Measurements from ENCODE around the gene CGB5.

- TF ChIP-seq POLR2A (IDR thresholded peaks at IDR 0.05) (no peak), EP300 (IDR thresholded peaks at IDR 0.05) (no peak)
These were observed 32.5 kb upstream of the CGB5 start for GRCh38 chr19:49011194-49011593.

Data from stomach (tissue), 4 donors.